ENCODE results near the gene PPP1R3C. TPM values are rescaled to one million over a fixed set of nuclear protein-coding genes. Genes with fewer than 3 reads are reported as not detected.
A peak's percentile ranks its signal among the peaks of the same experiment; 100 is the strongest.

PPP1R3C gene
- total RNA-seq, 1 experiment from 2014 or later, result 5.9 TPM

DNA sequence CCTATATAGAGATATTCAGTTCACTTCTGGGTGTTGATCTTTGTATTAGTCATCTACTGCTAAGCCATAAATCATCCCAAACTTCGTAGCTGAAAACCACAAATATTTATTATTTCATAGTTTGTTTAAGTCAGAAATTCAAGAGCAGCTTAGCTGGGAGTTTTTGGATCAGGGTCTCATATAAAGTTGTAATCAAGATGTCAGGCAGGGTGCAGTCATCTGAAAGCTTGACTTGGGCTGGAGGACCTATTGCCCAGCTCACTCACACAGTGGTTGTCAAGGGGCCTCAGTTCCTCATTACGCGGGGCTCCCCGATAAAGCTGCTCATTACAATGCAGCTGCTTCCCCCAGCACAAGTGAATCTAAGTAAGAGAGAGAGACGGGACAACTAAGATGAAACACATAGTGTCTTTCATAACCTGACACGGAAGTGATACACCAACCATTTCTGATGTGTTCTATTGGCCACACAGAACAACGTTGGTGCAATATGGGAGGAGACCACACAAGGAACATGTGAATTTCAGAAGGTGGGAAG is 15.7 kb downstream of the PPP1R3C start:
- Histone ChIP-seq H3K27me3 (no peaks in the 10 kb centered on the region), H3K4me3 (no peak overlapping the region), H3K4me1 (peaks cover 14% of the 10 kb centered on the region), H3K36me3 (no peaks in the 10 kb centered on the region), H3K9me3 (replicated peaks) (no peaks in the 10 kb centered on the region), H3K27ac (no peak overlapping the region)
- DNase-seq, result no peak

DNA sequence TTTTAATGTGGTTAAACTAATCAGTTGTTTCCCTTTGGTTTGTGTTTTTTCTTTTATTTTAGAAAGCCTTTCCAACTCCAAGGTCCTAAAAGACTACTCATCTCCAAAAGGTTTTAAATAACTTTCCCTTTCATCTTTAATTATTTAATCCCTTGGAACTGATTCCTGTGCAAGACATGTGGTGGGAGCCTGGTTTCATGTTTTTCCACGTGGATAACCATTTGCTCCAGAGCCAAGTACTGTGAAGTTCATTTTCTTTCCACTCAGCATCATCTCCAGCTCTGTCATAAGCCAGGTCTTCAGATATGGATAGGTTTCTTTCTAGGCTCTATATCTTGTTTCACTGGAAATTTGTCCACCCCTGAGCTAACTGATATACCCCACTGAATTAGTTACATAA is 16.7 kb downstream of the PPP1R3C start:
- Histone ChIP-seq H3K36me3 (no peaks in the 10 kb centered on the region), H3K9me3 (replicated peaks) (no peaks in the 10 kb centered on the region), H3K4me1 (peaks cover 14% of the 10 kb centered on the region), H3K27ac (no peak overlapping the region), H3K4me3 (no peak overlapping the region), H3K27me3 (no peaks in the 10 kb centered on the region)
- DNase-seq, result no peak

DNA sequence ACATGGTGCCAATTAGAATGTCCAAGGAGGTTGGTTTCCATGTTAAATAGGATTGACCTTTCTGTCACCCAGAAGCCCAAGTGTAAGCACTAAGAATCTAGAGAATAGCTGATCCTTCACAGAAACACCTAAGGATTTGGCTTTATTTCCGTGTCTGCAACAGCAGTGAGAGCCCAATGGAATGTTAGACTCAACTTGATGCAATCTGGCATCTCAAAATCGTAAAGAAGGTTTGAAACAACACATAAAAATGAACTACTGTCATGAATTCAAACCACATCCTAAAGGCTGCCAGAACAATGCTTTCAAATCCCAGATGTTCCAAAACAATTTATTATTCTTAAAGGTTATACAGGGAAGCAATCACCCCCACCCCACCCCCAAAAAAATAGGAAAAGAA is 18.6 kb downstream of the PPP1R3C start:
- peaks cover 14% of the 10 kb centered on the region for H3K4me1 ChIP-seq
- H3K9me3 ChIP-seq (replicated peaks), result no peaks in the 10 kb centered on the region
- H3K27ac ChIP-seq, result peak overlapping the region; percentile 68
- no peaks in the 10 kb centered on the region for H3K36me3 ChIP-seq
- DNase-seq, result no peak
- H3K4me3 ChIP-seq, result no peak overlapping the region
- H3K27me3 ChIP-seq, result no peaks in the 10 kb centered on the region

GRCh38 chr10:91613411-91614187 is 19.3 kb downstream of the PPP1R3C start:
- no peaks in the 10 kb centered on the region for H3K27me3 ChIP-seq
- H3K4me3 ChIP-seq, result peak overlapping the region; percentile 9; the same call in 1 of the 2 replicates
- no peaks in the 10 kb centered on the region for H3K9me3 ChIP-seq (replicated peaks)
- no peaks in the 10 kb centered on the region for H3K36me3 ChIP-seq
- DNase-seq, result peak; percentile 66 to 67
- H3K27ac ChIP-seq, result peak overlapping the region; percentile 68
- peaks cover 14% of the 10 kb centered on the region for H3K4me1 ChIP-seq

GRCh38 chr10:91610919-91611318 is 22.0 kb downstream of the PPP1R3C start:
- Histone ChIP-seq H3K27ac (no peak overlapping the region), H3K4me1 (peaks cover 10% of the 10 kb centered on the region), H3K27me3 (no peaks in the 10 kb centered on the region), H3K36me3 (no peaks in the 10 kb centered on the region), H3K9me3 (replicated peaks) (0 out of 2 replicates have a peak, but pooled peaks cover 4% of the 10 kb centered on the region), H3K4me3 (no peak overlapping the region)
- DNase-seq, result no peak

DNA sequence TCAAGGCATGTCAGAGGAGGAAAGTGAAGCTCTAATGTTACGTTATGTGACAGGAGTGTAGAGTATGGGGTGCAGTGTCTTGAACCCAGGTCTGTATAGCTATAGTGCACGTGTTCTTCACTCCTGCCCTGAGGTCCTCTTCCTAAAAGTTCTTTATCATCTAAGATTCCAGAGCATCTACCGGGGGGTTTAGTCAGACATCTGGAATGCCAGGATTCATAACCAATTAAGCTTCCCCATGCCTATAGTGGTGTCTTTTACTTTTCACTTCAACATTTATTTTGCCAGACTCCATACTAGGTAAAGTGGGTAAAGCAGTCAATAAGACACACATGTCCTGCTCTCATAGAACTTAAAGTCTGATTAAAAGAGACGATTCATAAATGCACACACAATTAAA is 22.4 kb downstream of the PPP1R3C start:
- DNase-seq, result no peak
- H3K27ac ChIP-seq, result no peak overlapping the region
- H3K4me1 ChIP-seq, result peaks cover 10% of the 10 kb centered on the region
- no peak overlapping the region for H3K4me3 ChIP-seq
- no peaks in the 10 kb centered on the region for H3K27me3 ChIP-seq
- no peaks in the 10 kb centered on the region for H3K36me3 ChIP-seq
- 0 out of 2 replicates have a peak, but pooled peaks cover 4% of the 10 kb centered on the region for H3K9me3 ChIP-seq (replicated peaks)

GRCh38 chr10:91607646-91608403 is 25.0 kb downstream of the PPP1R3C start:
- DNase-seq, result no peak
- Histone ChIP-seq H3K4me3 (no peak overlapping the region), H3K27me3 (no peaks in the 10 kb centered on the region), H3K4me1 (peaks cover 5% of the 10 kb centered on the region), H3K9me3 (replicated peaks) (0 out of 2 replicates have a peak, but pooled peaks cover 4% of the 10 kb centered on the region), H3K36me3 (no peaks in the 10 kb centered on the region), H3K27ac (no peak overlapping the region)

DNA sequence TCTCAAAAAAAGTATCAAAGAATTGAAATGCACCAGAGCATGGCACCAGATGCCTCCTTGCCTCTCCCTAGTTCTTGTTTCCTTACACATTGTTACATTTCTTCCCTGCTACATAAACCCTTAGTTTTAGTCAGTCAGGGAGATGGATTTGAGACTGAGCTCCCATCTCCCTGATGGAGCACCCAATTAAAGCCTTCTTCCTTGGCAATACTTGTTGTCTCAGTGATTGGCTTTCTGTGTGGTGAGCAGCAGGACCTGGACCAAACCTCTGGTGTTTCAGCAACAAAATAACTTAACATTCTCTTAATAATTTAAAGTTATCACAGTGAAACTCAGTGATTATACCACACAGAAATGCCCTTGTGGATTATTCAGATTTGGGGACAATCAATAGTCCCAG is 26.9 kb downstream of the PPP1R3C start:
- 0 out of 2 replicates have a peak, but pooled peaks cover 4% of the 10 kb centered on the region for H3K9me3 ChIP-seq (replicated peaks)
- no peak overlapping the region for H3K4me3 ChIP-seq
- no peak for DNase-seq
- peaks cover 5% of the 10 kb centered on the region; the same call in 1 of the 2 replicates for H3K4me1 ChIP-seq
- no peak overlapping the region for H3K27ac ChIP-seq
- H3K27me3 ChIP-seq, result no peaks in the 10 kb centered on the region
- H3K36me3 ChIP-seq, result no peaks in the 10 kb centered on the region

DNA sequence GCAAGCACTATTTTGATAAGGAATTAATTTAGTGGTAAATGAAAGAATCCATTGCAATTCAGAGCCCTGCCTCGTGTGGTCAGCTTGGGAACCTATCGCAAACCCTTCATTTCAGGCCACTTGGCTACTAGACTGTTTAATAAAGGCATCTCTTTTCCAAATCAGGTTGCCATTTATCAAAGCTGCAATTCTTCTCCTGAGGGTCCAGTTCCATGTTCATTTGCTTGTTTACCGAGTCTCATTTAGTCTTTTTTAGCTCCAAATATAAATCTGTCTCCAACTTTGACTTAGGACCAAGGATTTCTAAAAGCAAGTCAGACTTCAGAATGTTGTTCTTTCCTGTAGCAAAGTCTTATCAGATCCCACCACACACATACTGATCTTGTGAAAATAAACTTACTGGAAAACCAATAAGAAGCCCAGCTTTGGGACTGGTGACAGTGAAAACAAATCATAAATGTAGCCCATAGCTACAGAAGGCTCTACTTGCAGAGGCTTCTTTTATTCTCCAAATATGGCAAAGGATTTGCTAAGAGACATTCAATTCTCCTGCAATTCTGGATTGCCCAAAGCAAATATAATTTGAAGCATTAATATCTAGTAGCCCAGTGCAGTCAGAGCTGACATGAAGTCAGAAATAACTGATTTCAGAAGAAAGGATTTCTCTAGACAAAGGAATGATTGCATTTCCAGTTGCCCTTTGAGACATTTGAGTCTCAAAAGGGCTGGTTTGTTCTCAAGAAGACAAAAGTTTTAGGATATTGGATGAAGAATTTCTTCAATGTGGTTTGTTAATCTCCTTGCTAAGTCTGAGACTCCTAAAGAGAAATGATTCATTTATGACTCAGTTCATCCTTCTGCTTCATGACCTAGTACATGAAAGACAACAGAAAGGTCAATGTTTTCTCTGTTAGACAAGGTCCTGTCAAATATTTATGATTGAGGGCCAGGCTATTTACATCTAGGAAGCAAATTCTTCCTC is 28.0 kb downstream of the PPP1R3C start:
- Histone ChIP-seq H3K36me3 (no peaks in the 10 kb centered on the region), H3K27ac (peak overlapping the region; percentile 13; the same call in 1 of the 2 replicates), H3K4me3 (no peak overlapping the region), H3K9me3 (replicated peaks) (0 out of 2 replicates have a peak, but pooled peaks cover 4% of the 10 kb centered on the region), H3K4me1 (peaks cover 5% of the 10 kb centered on the region; the same call in 1 of the 2 replicates), H3K27me3 (no peaks in the 10 kb centered on the region)
- DNase-seq, result no peak

DNA sequence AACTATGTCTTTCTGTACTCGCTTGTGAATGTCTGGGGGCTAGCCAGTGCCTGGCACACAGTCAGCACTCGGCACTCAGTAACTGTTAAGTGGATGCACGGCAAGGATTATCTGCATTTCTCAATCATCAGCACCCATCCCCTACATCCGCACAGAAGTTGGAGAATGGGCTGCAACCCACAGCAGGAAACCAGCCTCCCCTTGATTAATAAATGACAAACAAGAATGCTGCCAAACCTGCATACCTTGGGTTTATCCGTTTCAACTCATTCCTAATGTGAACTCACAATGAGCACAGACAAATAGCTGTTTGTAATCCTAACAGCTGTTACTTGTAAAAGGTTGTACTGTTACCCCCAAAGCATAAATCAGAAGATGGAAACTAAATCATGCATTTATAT is 28.9 kb downstream of the PPP1R3C start:
- Histone ChIP-seq H3K9me3 (replicated peaks) (0 out of 2 replicates have a peak, but pooled peaks cover 4% of the 10 kb centered on the region), H3K36me3 (no peaks in the 10 kb centered on the region), H3K4me1 (peaks cover 5% of the 10 kb centered on the region; the same call in 1 of the 2 replicates), H3K27ac (no peak overlapping the region; the same call in 1 of the 2 replicates), H3K27me3 (no peaks in the 10 kb centered on the region), H3K4me3 (no peak overlapping the region)
- DNase-seq, result no peak

GRCh38 chr10:91602868-91603568 is 29.9 kb downstream of the PPP1R3C start:
- no peaks in the 10 kb centered on the region for H3K27me3 ChIP-seq
- 0 out of 2 replicates have a peak, but pooled peaks cover 4% of the 10 kb centered on the region for H3K9me3 ChIP-seq (replicated peaks)
- H3K36me3 ChIP-seq, result no peaks in the 10 kb centered on the region
- H3K27ac ChIP-seq, result no peak overlapping the region
- no peak overlapping the region for H3K4me3 ChIP-seq
- DNase-seq, result no peak
- peaks cover 6% of the 10 kb centered on the region for H3K4me1 ChIP-seq

GRCh38 chr10:91602449-91602848 is 30.4 kb downstream of the PPP1R3C start:
- no peaks in the 10 kb centered on the region for H3K36me3 ChIP-seq
- no peak overlapping the region for H3K4me3 ChIP-seq
- DNase-seq, result no peak
- 0 out of 2 replicates have a peak, but pooled peaks cover 4% of the 10 kb centered on the region for H3K9me3 ChIP-seq (replicated peaks)
- H3K27ac ChIP-seq, result no peak overlapping the region
- no peaks in the 10 kb centered on the region for H3K27me3 ChIP-seq
- peaks cover 12% of the 10 kb centered on the region for H3K4me1 ChIP-seq

DNA sequence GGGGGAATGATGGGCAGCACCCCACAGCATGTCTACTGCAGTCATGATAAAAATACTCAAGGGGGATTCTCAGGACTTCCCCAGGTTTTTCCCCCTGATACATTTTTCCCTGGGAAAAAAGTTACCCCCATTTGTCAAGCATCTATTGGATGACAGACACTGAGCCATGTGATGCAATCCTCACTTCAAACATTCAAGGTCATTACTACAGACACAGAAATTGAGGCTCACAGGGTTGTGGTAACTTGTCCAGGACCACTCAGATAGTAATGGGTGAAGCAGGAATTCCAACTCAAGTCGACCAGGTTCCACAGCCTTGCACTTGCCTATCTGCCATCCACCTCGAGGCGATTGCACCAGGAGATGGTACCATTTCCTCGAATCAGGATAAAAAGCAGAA is 31.7 kb downstream of the PPP1R3C start:
- Histone ChIP-seq H3K4me1 (peaks cover 13% of the 10 kb centered on the region), H3K36me3 (no peaks in the 10 kb centered on the region), H3K27me3 (no peaks in the 10 kb centered on the region), H3K4me3 (no peak overlapping the region), H3K27ac (no peak overlapping the region), H3K9me3 (replicated peaks) (0 out of 2 replicates have a peak, but pooled peaks cover 2% of the 10 kb centered on the region)
- no peak for DNase-seq

Measured in SJCRH30 (cell line).